Stimulated activated CD4-positive, alpha-beta T cell treated with anti-CD3 and anti-CD28 coated beads, Interleukin-2, amount 100 ng/mL, for 48 hours (primary cell): ENCODE results near the gene ALDH1B1.

ENCODE experiments used
- DNase-seq, 2 donors: peaks; one replicate each; pipeline ENCODE4 v3.0.0-alpha.2; 2020

Gene ALDH1B1

GRCh38 chr9:38392235-38393127, at the start of gene ALDH1B1:
Gene ALDH1B1, plus strand, starts transcription at chr9:38392702. Its CDS starts 3,047 bp downstream, at chr9:38395749.
- peak; percentile 58 to 72 for DNase-seq

- DNase-seq, result no peak
Measured at GRCh38 chr9:38343037-38343436, 49.5 kb upstream of the ALDH1B1 start.

- no peak for DNase-seq
Measured at GRCh38 chr9:38343552-38343951, 49.0 kb upstream of the ALDH1B1 start.

DNA sequence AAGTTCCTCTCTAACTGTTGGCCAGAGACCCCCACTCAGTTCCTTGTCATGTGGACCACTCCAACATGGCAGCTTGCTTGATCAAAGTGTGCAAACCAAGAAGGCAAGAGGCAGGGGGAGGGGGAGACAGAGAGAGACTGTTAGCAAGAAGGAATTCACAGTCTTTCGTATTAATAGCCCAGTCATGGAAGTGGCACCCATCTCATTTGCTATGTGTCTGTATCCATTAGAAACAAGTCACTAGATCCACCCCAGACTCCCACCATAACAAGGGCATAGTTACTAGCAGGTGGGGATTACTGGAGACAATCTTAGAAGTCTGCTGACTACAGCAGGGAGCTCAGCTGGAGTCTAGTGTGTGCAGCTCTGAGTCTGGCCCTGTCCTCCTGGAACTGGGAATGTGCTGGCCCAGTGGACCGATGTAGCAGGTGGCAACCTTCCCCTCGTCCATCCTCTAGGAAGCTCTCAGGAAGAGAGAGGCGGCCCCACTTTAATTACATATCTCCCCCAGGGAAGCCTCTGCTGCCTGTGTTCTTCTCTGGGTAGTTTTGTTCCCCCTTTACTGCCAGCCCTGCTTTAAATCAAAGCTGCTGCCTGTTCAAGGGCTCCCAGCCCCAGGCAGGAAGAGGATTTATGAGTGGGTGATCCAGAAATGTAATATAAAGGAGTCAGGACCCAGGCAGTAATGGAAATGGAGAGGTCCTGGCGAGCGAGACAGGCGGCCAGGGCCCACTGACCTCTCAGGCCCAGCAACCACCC, 47.8 kb upstream of the ALDH1B1 start:
- no peak for DNase-seq

DNA sequence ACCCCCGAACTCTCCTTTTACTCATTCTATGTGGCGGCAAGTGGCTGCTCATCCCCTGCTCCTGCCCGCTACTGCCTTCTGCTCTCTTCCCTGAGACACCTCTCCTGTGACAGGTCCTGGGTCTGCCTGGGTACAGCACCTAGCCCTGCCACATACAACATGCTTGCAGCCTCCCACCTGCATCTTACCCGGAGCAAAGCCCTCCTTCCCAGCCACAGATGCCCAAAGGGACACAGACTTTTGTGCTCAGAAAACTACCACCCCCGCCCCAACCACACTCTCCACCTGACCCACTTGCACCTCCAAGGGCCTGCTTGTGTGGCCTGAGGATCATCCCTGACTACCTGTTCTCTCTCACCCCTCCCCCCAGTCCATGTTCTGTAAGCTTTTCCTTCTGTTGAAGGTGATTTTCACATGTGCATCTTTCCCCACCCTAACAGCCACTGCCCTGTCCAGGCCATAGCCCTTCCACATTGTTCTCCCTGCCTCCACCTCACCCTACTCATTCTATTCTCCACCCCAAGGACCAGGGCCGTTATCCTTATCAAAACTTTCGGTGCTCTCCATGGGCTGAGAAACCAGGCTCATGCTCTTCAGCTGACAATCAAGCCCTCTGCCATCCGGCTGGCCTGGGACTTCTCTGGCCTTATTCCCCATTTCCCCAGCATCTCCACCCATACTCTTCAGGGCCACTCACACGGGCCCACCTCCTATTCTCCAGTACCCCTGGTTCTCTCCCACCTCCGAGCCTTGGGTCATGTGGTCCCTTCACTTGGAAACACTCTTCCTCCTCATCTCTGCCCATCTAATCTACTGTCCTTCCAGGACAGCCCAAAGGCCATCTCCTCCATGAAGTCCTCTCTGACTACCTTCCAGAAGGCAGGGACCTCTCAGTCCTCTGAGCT, 46.4 kb upstream of the ALDH1B1 start:
- DNase-seq, result no peak

- no peak for DNase-seq
Measured at GRCh38 chr9:38346811-38347210, 45.7 kb upstream of the ALDH1B1 start.

GRCh38 chr9:38347271-38347671, 45.2 kb upstream of the ALDH1B1 start:
- DNase-seq, result no peak

DNA sequence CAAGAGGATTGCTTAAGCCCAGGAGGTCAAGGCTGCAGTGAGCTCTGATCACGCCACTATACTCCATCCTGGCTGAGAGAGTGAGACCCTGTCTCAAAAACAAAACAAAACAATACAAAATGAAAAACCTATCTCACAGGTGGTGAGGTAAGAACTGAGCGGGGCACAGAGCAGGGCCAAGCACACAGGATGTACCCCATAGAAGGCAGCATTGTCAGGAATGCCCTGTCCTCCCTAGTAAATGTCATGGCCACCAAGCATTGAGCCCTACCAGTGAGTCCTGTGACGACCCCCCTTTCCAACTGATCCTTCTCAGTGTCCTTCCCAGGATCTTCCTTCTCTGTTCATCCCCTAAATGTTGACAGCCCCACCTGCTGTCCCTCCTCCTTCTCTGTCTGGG, 44.6 kb upstream of the ALDH1B1 start:
- DNase-seq, result no peak

DNA sequence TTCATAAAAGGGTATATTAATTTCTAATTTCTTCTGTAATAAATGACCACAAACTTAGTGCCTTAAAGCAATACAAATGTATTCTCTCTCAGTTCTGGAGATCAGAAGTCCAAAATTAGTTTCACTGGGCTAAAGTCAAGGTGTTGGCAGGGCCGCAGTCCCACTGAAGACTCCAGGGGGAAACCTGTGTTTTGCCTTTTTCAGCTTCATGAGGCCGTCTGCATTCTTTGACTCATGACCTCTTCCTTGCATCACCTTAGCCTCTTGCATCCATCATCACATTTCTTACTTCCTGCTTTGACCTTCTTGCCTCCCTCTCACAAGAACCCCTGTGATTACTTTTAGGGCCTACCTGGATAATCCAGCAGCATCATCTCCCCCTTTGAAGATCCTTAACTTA, 42.0 kb upstream of the ALDH1B1 start:
- no peak for DNase-seq

GRCh38 chr9:38352530-38353328, 39.8 kb upstream of the ALDH1B1 start:
- no peak for DNase-seq

DNA sequence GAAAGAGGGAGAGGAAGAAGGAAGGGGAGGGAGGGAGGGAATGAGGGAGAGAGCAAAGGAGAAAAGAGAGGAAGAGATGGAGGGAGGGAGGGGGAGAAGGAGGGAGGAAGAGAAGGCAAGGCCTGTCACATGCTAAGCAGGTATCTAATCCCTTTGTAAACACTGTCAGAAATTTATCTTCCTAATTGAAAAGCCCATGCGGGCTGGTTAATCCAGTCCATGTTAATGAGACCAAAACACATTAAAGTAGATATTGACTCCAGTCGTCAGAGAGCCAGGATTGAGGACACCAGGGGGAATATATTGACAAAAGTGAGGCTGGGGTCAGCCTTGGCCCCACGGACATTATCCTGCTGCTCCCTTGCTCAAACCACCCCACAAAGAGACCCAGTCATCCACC, 37.4 kb upstream of the ALDH1B1 start:
- DNase-seq, result no peak

- DNase-seq, result no peak
Measured at GRCh38 chr9:38355517-38356120, 36.9 kb upstream of the ALDH1B1 start.

- DNase-seq, result no peak
Measured at GRCh38 chr9:38356851-38357250, 35.7 kb upstream of the ALDH1B1 start.

DNA sequence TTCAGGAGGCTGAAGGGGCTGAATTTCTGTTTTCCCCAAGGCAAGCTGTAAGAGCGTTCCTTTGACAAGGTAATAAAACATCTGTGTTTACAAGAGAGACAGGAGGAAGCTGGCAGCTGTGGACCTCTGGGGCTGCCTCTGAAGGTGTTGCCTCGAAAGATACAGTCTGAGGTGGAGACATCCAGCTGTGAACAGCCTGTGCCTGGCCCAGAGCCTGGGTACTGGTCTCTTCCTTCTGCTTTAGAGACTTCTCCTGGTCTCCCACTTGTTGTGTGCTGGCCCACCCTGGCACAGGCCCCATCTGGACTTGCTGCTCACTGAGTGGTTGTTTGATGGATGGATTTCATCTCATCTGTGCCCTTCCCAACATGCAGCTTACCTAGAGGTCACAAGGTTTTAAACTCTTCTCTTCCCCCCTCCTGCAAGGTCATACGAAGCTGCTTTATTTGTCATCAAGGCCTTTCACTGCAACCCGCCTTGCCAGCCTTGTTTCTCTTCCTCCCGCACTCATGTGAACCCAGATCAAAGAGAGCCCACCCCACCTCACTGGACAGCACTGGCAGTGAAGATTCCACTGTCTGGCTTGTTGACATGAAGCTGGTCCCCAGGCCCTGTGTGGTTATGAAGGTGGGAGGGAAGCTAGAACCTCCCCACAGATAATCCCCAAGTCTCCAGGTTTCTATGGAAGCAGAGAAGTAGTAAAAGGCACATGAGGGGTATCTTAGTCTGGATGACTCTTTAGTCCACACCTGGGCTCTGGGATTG, 35.0 kb upstream of the ALDH1B1 start:
- DNase-seq, result no peak

- DNase-seq, result no peak
Measured at GRCh38 chr9:38358390-38359296, 33.9 kb upstream of the ALDH1B1 start.

GRCh38 chr9:38359297-38359653, 33.2 kb upstream of the ALDH1B1 start:
- no peak for DNase-seq

- no peak for DNase-seq
Measured at GRCh38 chr9:38359689-38360385, 32.7 kb upstream of the ALDH1B1 start.

- DNase-seq, result no peak
Measured at GRCh38 chr9:38360839-38361472, 31.5 kb upstream of the ALDH1B1 start.

DNA sequence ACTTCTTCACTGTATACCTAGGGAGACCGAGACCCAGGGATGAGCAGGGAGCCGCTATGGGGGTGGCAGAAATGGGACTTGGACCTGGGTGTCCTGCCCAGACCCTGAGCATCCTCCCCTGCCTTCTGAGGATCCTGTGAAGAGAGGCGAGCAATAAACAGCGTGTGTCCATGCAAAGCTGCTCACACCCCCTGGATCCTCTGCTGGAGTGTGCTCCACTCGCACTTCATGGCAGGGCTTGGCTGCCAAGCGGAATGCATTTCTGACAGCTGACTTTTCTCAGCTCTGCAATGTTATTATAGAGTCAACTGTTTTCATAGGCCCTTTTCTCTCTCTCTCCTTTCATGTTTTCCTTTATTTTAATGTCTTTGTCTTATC, 31.0 kb upstream of the ALDH1B1 start:
- no peak for DNase-seq
